ENCODE data around the gene RPTOR.

DNA sequence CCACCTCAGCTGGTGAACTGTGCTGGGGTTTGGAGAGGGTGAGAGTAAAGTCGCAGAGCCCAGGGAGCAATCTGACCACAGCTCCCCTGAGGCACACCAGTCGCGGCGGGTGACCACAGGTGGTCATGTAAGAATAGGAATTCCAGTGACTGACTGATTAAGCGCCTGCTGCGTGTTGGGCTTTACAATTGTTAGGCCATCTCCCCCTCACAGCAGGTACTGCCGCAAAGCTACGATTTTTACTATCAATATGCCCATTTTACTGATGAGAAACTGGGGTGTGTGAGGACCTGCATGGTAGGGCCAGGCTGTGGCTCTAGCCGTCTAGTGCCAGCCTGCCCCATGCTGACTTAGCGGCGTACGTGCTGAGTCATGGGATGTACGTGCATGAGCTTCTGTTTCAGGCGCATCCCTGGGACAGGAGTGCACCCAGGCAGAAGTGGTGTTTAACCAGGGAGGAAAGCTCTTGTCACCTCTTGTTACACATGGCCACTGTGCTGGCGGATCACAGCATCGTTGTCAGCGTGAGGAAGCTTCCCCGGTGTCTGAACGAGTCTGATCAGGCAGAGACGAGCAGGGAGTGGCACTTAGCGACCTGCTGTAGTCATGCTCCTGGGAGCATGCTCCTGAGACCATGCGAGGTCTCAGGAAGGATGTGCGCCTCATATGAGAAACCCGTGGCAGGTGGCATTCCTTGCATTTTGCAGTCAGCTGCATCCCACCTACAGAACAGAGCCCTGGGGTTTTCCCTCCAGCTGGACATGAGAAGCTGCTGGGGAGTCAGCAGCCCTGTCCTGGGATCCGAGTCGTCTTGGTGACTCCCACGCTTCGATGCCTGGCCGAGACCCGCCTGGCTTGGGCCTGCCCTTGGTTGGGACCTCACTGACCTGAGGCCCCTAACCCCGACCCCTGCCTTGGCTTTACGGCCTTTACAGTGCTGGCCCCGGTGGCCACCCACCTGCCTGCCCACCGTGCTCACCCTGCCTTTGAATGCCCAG, 283.3 kb downstream of the RPTOR start:
- TF ChIP-seq KLF10 (tag by site-specific recombination; IDR thresholded peaks at IDR 0.05) (no peak), ZNF266 (tag by site-specific recombination; IDR thresholded peaks at IDR 0.05; ENCODE audit: low read depth) (no peak), ZNF670 (tag by site-specific recombination; IDR thresholded peaks at IDR 0.05; ENCODE audit: low read depth) (no peak), ZBTB7A (tag by site-specific recombination; IDR thresholded peaks at IDR 0.05; ENCODE audit: low read depth) (no peak), ZNF138 (tag by site-specific recombination; IDR thresholded peaks at IDR 0.05; ENCODE audit: borderline replicate concordance) (no peak), ZNF292 (tag by site-specific recombination; IDR thresholded peaks at IDR 0.05; ENCODE audit: borderline replicate concordance, low read depth) (no peak), REPIN1 (tag by site-specific recombination; IDR thresholded peaks at IDR 0.05; ENCODE audit: low read depth) (no peak), ZBTB21 (tag by site-specific recombination; IDR thresholded peaks at IDR 0.05) (no peak), ZNF223 (tag by site-specific recombination; IDR thresholded peaks at IDR 0.05) (no peak), ZNF664 (tag by site-specific recombination; IDR thresholded peaks at IDR 0.05) (no peak)
- TF ChIP-seq, protein P1, sequence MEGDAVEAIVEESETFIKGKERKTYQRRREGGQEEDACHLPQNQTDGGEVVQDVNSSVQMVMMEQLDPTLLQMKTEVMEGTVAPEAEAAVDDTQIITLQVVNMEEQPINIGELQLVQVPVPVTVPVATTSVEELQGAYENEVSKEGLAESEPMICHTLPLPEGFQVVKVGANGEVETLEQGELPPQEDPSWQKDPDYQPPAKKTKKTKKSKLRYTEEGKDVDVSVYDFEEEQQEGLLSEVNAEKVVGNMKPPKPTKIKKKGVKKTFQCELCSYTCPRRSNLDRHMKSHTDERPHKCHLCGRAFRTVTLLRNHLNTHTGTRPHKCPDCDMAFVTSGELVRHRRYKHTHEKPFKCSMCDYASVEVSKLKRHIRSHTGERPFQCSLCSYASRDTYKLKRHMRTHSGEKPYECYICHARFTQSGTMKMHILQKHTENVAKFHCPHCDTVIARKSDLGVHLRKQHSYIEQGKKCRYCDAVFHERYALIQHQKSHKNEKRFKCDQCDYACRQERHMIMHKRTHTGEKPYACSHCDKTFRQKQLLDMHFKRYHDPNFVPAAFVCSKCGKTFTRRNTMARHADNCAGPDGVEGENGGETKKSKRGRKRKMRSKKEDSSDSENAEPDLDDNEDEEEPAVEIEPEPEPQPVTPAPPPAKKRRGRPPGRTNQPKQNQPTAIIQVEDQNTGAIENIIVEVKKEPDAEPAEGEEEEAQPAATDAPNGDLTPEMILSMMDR (tag by site-specific recombination; IDR thresholded peaks at IDR 0.05): no peak
- TF ChIP-seq, protein P2, sequence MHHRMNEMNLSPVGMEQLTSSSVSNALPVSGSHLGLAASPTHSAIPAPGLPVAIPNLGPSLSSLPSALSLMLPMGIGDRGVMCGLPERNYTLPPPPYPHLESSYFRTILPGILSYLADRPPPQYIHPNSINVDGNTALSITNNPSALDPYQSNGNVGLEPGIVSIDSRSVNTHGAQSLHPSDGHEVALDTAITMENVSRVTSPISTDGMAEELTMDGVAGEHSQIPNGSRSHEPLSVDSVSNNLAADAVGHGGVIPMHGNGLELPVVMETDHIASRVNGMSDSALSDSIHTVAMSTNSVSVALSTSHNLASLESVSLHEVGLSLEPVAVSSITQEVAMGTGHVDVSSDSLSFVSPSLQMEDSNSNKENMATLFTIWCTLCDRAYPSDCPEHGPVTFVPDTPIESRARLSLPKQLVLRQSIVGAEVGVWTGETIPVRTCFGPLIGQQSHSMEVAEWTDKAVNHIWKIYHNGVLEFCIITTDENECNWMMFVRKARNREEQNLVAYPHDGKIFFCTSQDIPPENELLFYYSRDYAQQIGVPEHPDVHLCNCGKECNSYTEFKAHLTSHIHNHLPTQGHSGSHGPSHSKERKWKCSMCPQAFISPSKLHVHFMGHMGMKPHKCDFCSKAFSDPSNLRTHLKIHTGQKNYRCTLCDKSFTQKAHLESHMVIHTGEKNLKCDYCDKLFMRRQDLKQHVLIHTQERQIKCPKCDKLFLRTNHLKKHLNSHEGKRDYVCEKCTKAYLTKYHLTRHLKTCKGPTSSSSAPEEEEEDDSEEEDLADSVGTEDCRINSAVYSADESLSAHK (tag by site-specific recombination; IDR thresholded peaks at IDR 0.05): no peak
